Neural progenitor cell (in vitro differentiated cells): ENCODE results near the gene ADAMTS14. TPM values are rescaled to one million over a fixed set of nuclear protein-coding genes. Genes with fewer than 3 reads are reported as not detected.
"Not testable (repeated sequence)": the region's sequence is repeated elsewhere in the genome, so short reads cannot be mapped to it uniquely, and the experiment has no call there.

ENCODE experiments used
- DNase-seq: peaks from one replicate; pipeline ENCODE4 v3.0.0-alpha.2; 2016; ENCODE audit warnings: low spot score
- H2AFZ ChIP-seq: fragments of 200-600 bp; sonication (generic); replicated peaks from 2 replicates; pipeline ENCODE4 v1.6.1; 2016; ENCODE audit warnings: antibody characterized with exemption
- H3F3A ChIP-seq: fragments of 200-600 bp; sonication (generic); 2 replicates; pipeline ENCODE4 v1.6.1; 2016; ENCODE audit warnings: antibody characterized with exemption, low read depth
- H3K27ac ChIP-seq: fragments of 200-600 bp; sonication (generic); 2 replicates; pipeline ENCODE4 v1.5.1; 2016; ENCODE audit warnings: mild to moderate bottlenecking
- H3K27me3 ChIP-seq: fragments of 200-600 bp; sonication (generic); 2 replicates; pipeline ENCODE4 v1.6.1; 2016; ENCODE audit warnings: mild to moderate bottlenecking, moderate library complexity
- H3K36me3 ChIP-seq: fragments of 200-600 bp; sonication (generic); 2 replicates; pipeline ENCODE4 v1.5.1; 2016
- H3K4me1 ChIP-seq: fragments of 200-600 bp; sonication (generic); 2 replicates; pipeline ENCODE4 v1.6.1; 2016; ENCODE audit warnings: mixed run types
- H3K4me2 ChIP-seq: fragments of 200-600 bp; sonication (generic); 2 replicates; pipeline ENCODE4 v1.6.1; 2016
- H3K4me3 ChIP-seq: fragments of 200-600 bp; sonication (generic); 2 replicates; pipeline ENCODE4 v1.5.1; 2016
- H3K79me2 ChIP-seq: fragments of 200-600 bp; sonication (generic); 2 replicates; pipeline ENCODE4 v1.6.1; 2016; ENCODE audit warnings: low read depth
- H3K9ac ChIP-seq: fragments of 200-600 bp; sonication (generic); 2 replicates; pipeline ENCODE4 v1.6.1; 2016
- H3K9me3 ChIP-seq: fragments of 200-600 bp; sonication (generic); 2 replicates; pipeline ENCODE4 v1.5.1; 2016; ENCODE audit warnings: low read depth
- H4K20me1 ChIP-seq: fragments of 200-600 bp; sonication (generic); 2 replicates; pipeline ENCODE4 v1.6.1; 2016; ENCODE audit warnings: low read depth
- H3K27ac Mint-ChIP-seq: 3 replicates; pipeline ENCODE4 v1.8.0; 2021; ENCODE audit warnings: mixed read lengths
- H3K27me3 Mint-ChIP-seq: 2 replicates; pipeline ENCODE4 v1.8.0; 2022; ENCODE audit warnings: low read depth, mild to moderate bottlenecking, inconsistent platforms, moderate library complexity, mixed read lengths; ENCODE audit not compliant: insufficient read depth
- H3K36me3 Mint-ChIP-seq: 3 replicates; pipeline ENCODE4 v1.8.0; 2021; ENCODE audit warnings: mixed read lengths
- H3K4me1 Mint-ChIP-seq: 3 replicates; pipeline ENCODE4 v1.8.0; 2021; ENCODE audit warnings: mixed read lengths
- H3K4me3 Mint-ChIP-seq: 3 replicates; pipeline ENCODE4 v1.8.0; 2021; ENCODE audit warnings: mild to moderate bottlenecking, moderate library complexity, mixed read lengths
- H3K9me3 Mint-ChIP-seq: 3 replicates; pipeline ENCODE4 v1.8.0; 2020; ENCODE audit warnings: mixed read lengths
- EZH2 ChIP-seq: fragments of 200-600 bp; sonication (generic); IDR thresholded peaks from 2 replicates; pipeline ENCODE4 v1.6.1; 2017; ENCODE audit warnings: antibody characterized with exemption, mild to moderate bottlenecking, moderate library complexity
- EZH2phosphoT487 ChIP-seq: fragments of 200-600 bp; sonication (generic); IDR thresholded peaks from 2 replicates; pipeline ENCODE4 v1.6.1; 2017; ENCODE audit warnings: antibody characterized with exemption
- total RNA-seq: library from RNA; depleted of rRNA; stranded (reverse); fragments of >200 nt; gene quantifications from 2 replicates; pipeline ENCODE4 v1.2.3, GENCODE V29; 2015; ENCODE audit warnings: low replicate concordance
- TF ChIP-seq, protein P1 (sequence below): fragments of 200-600 bp; sonication (generic); IDR thresholded peaks from 2 replicates; pipeline ENCODE4 v1.5.1; 2017; ENCODE audit warnings: antibody characterized with exemption, mild to moderate bottlenecking

The ADAMTS14 gene
- total RNA-seq, 1 donor from 2014 or later = not detected

DNA sequence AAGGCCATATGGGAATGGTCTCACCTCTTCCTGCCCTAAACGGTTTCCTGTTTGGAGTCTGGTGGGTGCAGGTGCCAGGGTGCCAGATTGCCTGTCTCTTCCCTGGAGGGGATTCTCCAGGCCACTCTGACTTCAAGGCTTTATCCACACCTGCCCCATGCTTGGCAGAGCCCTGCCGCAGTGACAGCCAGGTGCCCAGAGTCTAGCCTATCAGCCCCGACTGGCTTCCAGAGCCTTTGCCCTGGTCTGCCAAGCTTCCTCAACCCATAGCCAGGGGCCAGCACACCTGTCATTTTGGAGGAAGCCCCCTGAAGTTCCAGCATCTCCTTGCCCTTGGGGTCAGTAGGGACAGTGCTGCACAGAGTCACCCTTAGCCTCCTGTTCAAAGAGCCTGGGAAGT lies 91.3 kb downstream of the ADAMTS14 start:
- no peaks in the 10 kb centered on the region for H3K27me3 ChIP-seq
- Mint-ChIP-seq H3K4me3 (no peak overlapping the region), H3K9me3 (peaks cover 17% of the 10 kb centered on the region), H3K4me1 (peaks cover 33% of the 10 kb centered on the region), H3K36me3 (peaks cover 2% of the 10 kb centered on the region), H3K27me3 (peaks cover 6% of the 10 kb centered on the region), H3K27ac (peak overlapping the region; percentile 72)
- no peaks in the 10 kb centered on the region for H3K79me2 ChIP-seq
- peaks cover 6% of the 10 kb centered on the region for H3K4me1 ChIP-seq
- no peaks in the 10 kb centered on the region for H3K36me3 ChIP-seq
- no peaks in the 10 kb centered on the region for H4K20me1 ChIP-seq
- H3K9me3 ChIP-seq = no peaks in the 10 kb centered on the region
- H3K4me2 ChIP-seq = no peak overlapping the region
- no peak overlapping the region for H3K27ac ChIP-seq
- no peak overlapping the region for H2AFZ ChIP-seq
- no peak overlapping the region for H3K9ac ChIP-seq
- TF ChIP-seq EZH2phosphoT487 (no peak), EZH2 (no peak)
- TF ChIP-seq, protein P1, sequence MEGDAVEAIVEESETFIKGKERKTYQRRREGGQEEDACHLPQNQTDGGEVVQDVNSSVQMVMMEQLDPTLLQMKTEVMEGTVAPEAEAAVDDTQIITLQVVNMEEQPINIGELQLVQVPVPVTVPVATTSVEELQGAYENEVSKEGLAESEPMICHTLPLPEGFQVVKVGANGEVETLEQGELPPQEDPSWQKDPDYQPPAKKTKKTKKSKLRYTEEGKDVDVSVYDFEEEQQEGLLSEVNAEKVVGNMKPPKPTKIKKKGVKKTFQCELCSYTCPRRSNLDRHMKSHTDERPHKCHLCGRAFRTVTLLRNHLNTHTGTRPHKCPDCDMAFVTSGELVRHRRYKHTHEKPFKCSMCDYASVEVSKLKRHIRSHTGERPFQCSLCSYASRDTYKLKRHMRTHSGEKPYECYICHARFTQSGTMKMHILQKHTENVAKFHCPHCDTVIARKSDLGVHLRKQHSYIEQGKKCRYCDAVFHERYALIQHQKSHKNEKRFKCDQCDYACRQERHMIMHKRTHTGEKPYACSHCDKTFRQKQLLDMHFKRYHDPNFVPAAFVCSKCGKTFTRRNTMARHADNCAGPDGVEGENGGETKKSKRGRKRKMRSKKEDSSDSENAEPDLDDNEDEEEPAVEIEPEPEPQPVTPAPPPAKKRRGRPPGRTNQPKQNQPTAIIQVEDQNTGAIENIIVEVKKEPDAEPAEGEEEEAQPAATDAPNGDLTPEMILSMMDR = no peak
- H3F3A ChIP-seq = no peaks in the 10 kb centered on the region
- H3K4me3 ChIP-seq = no peak overlapping the region
- no peak for DNase-seq

DNA sequence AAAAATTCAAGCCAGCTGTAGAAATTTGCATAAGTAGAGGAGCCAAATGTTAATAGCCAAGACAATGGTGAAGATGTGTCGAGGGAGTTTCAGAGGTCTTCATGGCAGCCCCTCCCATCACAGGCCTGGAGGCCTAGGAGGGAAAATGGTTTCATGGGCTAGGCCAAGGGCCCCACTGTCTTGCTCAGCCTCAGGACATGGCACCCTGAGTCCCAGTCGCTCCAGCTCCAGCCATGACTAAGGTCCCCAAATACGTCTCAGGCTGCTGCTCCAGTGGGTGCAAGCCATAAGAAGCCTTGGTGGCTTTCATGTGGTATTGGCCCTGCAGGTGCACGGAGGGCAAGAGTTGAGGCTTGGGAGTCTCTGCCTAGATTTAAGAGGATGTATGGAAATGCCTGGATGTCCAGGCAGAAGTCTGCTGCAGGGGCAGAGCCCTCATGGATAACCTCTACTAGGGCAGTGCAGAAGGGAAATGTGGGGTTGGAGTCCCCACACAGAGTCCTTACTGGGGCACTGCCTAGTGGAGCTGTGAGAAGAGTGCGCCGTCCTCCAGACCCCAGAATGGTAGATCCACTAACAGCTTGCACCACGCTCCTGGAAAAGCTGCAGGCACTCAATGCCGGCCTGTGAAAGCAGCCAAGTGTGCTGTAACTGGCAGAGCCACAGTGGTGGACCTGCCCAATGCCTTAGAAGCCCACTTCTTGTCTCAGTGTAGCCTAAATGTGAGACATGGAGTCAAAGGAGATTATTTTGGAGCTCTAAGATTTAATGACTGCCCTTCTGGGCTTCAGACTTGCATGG lies 93.7 kb downstream of the ADAMTS14 start:
- peaks cover 5% of the 10 kb centered on the region for H3K27me3 Mint-ChIP-seq

DNA sequence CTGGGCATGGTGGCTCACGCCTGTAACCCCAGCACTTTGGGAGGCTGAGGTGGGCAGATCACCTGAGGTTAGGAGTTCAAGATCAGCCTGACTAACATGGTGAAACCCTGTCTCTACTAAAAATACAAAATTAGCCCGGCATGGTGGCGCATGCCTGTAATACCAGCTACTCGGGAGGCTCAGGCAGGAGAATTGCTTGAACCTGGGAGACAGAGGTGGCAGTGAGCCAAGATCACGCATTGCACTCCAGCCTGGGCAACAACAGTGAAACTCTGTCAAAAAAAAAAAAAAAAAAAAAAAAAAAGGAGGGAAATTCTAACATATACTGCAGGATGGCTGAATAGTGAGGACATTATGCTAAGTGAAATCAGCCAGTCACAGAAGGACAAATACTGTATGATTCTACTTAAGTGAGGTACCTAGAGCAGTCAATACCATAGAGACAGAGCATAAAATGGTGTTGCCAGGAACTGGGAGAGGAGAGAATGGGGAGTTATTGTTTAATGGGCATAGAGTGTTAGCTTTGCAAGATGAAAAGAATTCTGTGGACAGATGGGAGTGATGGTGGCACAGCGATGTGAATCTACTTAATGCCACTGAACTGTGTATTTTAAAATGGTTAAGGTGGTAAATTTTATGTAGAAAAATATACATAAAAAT lies 95.8 kb downstream of the ADAMTS14 start:
- not testable (repeated sequence) for H3K4me3 ChIP-seq, H3K27ac ChIP-seq, H3K4me2 ChIP-seq, H3K27ac Mint-ChIP-seq, H3K36me3 Mint-ChIP-seq, H3K9ac ChIP-seq, H3K4me3 Mint-ChIP-seq, H3K9me3 ChIP-seq, H3K27me3 Mint-ChIP-seq, H3K27me3 ChIP-seq, H3K36me3 ChIP-seq, H4K20me1 ChIP-seq, H3K4me1 Mint-ChIP-seq, H3K4me1 ChIP-seq, H3F3A ChIP-seq, DNase-seq, H2AFZ ChIP-seq, H3K79me2 ChIP-seq
- peaks cover 17% of the 10 kb centered on the region for H3K9me3 Mint-ChIP-seq

More for the DNA sequence above, 93.7 kb downstream of the ADAMTS14 start:
- no peak for TF ChIP-seq EZH2
- TF ChIP-seq, protein P1 = no peak
- TF ChIP-seq EZH2phosphoT487 = no peak
- H3K4me3 ChIP-seq = no peak overlapping the region
- no peak overlapping the region for H3K9ac ChIP-seq
- H3F3A ChIP-seq = no peaks in the 10 kb centered on the region
- H3K27me3 ChIP-seq = no peaks in the 10 kb centered on the region
- H3K4me1 ChIP-seq = peaks cover 6% of the 10 kb centered on the region
- Mint-ChIP-seq H3K4me3 (no peak overlapping the region), H3K4me1 (peaks cover 23% of the 10 kb centered on the region), H3K9me3 (peaks cover 17% of the 10 kb centered on the region), H3K27ac (no peak overlapping the region), H3K36me3 (peaks cover 2% of the 10 kb centered on the region)
- H3K9me3 ChIP-seq = no peaks in the 10 kb centered on the region
- H3K4me2 ChIP-seq = no peak overlapping the region
- no peaks in the 10 kb centered on the region for H3K36me3 ChIP-seq
- H2AFZ ChIP-seq = no peak overlapping the region
- H3K79me2 ChIP-seq = no peaks in the 10 kb centered on the region
- no peak for DNase-seq
- H3K27ac ChIP-seq = no peak overlapping the region
- H4K20me1 ChIP-seq = no peaks in the 10 kb centered on the region

DNA sequence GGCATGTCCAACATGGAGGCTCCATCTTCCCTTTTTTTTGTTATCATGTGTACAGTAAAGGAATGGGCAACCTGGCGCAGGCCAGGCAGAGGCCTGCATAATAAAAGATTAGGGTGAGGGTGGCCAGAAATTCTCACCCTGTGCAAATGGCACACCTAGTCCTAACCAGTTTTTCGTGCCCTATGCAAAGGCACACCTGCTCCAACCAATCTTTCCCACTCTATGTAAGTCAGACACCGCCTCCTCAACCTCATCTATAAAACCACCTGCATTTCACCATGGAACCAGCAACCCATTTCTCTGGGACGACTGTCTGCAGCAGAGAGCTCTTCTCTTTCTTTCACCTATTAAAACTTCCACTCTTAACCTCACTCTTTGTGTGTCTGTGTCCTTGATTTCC lies 96.8 kb downstream of the ADAMTS14 start:
- H3K4me3 ChIP-seq = no peak overlapping the region
- peaks cover 2% of the 10 kb centered on the region for H3K36me3 Mint-ChIP-seq
- H3K36me3 ChIP-seq = no peaks in the 10 kb centered on the region
- H3K9me3 Mint-ChIP-seq = peaks cover 17% of the 10 kb centered on the region
- H3K27ac ChIP-seq = no peak overlapping the region
- H3K4me1 Mint-ChIP-seq = peaks cover 2% of the 10 kb centered on the region
- no peak overlapping the region for H3K9ac ChIP-seq
- no peaks in the 10 kb centered on the region for H3K4me1 ChIP-seq
- H4K20me1 ChIP-seq = no peaks in the 10 kb centered on the region
- no peak for DNase-seq
- peaks cover 5% of the 10 kb centered on the region for H3K27me3 Mint-ChIP-seq
- H3K79me2 ChIP-seq = no peaks in the 10 kb centered on the region
- no peak overlapping the region for H3K27ac Mint-ChIP-seq
- H2AFZ ChIP-seq = no peak overlapping the region
- no peaks in the 10 kb centered on the region for H3K9me3 ChIP-seq
- H3K4me3 Mint-ChIP-seq = no peak overlapping the region
- TF ChIP-seq, protein P1 = no peak
- TF ChIP-seq EZH2phosphoT487 = no peak
- no peak for TF ChIP-seq EZH2
- no peaks in the 10 kb centered on the region for H3K27me3 ChIP-seq
- H3F3A ChIP-seq = no peaks in the 10 kb centered on the region
- no peak overlapping the region for H3K4me2 ChIP-seq
